K562 (cell line): Measurements from ENCODE around the gene ARRDC5. TPM values are rescaled to one million over a fixed set of nuclear protein-coding genes. Genes with fewer than 3 reads are reported as not detected.

ENCODE experiments used
- ARNT ChIP-seq, 2 experiments: fragments of 450-650 bp; IDR thresholded peaks; 2 replicates each; pipeline ENCODE4 v1.6.1; 2016; ENCODE audit warnings: mild to moderate bottlenecking in 1 of 2
- CAMTA2 ChIP-seq: fragments of 250-450 bp; sonication (Bioruptor Pico); conservative IDR thresholded peaks from 2 replicates; pipeline ENCODE4 v1.5.1; 2022
- CBFA2T2 ChIP-seq: fragments of 450-650 bp; conservative IDR thresholded peaks from 2 replicates; pipeline ENCODE4 v1.6.1; 2017; ENCODE audit warnings: mild to moderate bottlenecking
- EP400 ChIP-seq: fragments of 450-650 bp; IDR thresholded peaks from 2 replicates; pipeline ENCODE4 v1.6.1; 2017; ENCODE audit warnings: antibody characterized with exemption, mild to moderate bottlenecking, moderate library complexity
- FOXM1 ChIP-seq, 2 experiments: fragments of 450-650 bp in 1 of 2; sonication (generic) in 1 of 2; formaldehyde crosslinking in 1 of 2; IDR thresholded peaks; 2 replicates each; pipeline versions ENCODE4 v1.6.1 to v1.9.0; 2017 to 2022; ENCODE audit warnings: low read depth in 2 of 2, mild to moderate bottlenecking in 2 of 2, missing genetic modification reagents in 1 of 2, moderate library complexity in 1 of 2
- HLTF ChIP-seq: fragments of 450-650 bp; IDR thresholded peaks from 2 replicates; pipeline ENCODE4 v1.6.1; 2016
- LARP7 ChIP-seq: fragments of 450-650 bp; IDR thresholded peaks from 2 replicates; pipeline ENCODE4 v1.6.1; 2016
- MTA3 ChIP-seq: fragments of 450-650 bp; formaldehyde crosslinking; IDR thresholded peaks from 2 replicates; pipeline ENCODE4 v1.6.1; 2017; ENCODE audit warnings: mild to moderate bottlenecking, borderline replicate concordance
- POLR3G ChIP-seq: IDR thresholded peaks from 2 replicates; pipeline ENCODE4 v1.6.1; 2011; ENCODE audit not compliant: insufficient read length, insufficient replicate concordance; ENCODE audit errors: extremely low read depth
- RBFOX2 ChIP-seq: fragments of 200-400 bp; formaldehyde crosslinking; IDR thresholded peaks from 2 replicates; pipeline ENCODE4 v1.6.1; 2017; ENCODE audit warnings: low read depth, mild to moderate bottlenecking, low read length, moderate library complexity
- RCOR1 ChIP-seq, 2 experiments: IDR thresholded peaks; 2 replicates each; pipeline ENCODE4 v1.6.1; 2012; ENCODE audit warnings: low read depth in 2 of 2, low read length in 2 of 2, borderline replicate concordance in 1 of 2, improper control_type of control experiment in 1 of 2
- SMAD4 ChIP-seq: fragments of 250-450 bp; sonication (Bioruptor Pico); conservative IDR thresholded peaks from 2 replicates; pipeline ENCODE4 v1.8.0; 2021; ENCODE audit warnings: inconsistent platforms, mild to moderate bottlenecking, moderate library complexity
- SMARCA5 ChIP-seq: fragments of 450-650 bp; IDR thresholded peaks from 2 replicates; pipeline ENCODE4 v1.6.1; 2016
- TCF7L2 ChIP-seq: fragments of 150-350 bp; IDR thresholded peaks from 2 replicates; pipeline ENCODE4 v1.6.1; 2016; ENCODE audit warnings: low read depth, mild to moderate bottlenecking, low read length, moderate library complexity
- THAP12 ChIP-seq: fragments of 250-450 bp; sonication (Bioruptor Pico); IDR thresholded peaks from 2 replicates; pipeline ENCODE4 v1.9.0; 2021; ENCODE audit warnings: mild to moderate bottlenecking, inconsistent platforms
- TRIM28 ChIP-seq: fragments of 450-650 bp; IDR thresholded peaks from 2 replicates; pipeline ENCODE4 v1.6.1; 2017
- ZBTB7A ChIP-seq: IDR thresholded peaks from 2 replicates; pipeline ENCODE4 v1.6.1; 2011; ENCODE audit warnings: low read depth, mild to moderate bottlenecking, low read length, moderate library complexity, borderline replicate concordance; ENCODE audit not compliant: control insufficient read depth
- polyA plus RNA-seq, 8 experiments: library from polyadenylated mRNA; depleted of rRNA in 4 of 8; stranded (reverse) in 5 of 8; unstranded in 3 of 8; fragments of >200 nt; fragmentation: Nextera tagmentation in 2 of 8; fragmentation: Illumina TruSeq in 1 of 8; extraction: Ambion mirVana in 2 of 8; extraction: Trizol in 1 of 8; gene quantifications; 2 replicates each; pipeline versions ENCODE4 v1.2.1 to v1.2.3, GENCODE V29; 2011 to 2014; ENCODE audit warnings: inconsistent platforms in 1 of 8, missing spikeins in 1 of 8
- total RNA-seq, 7 experiments: library from RNA; depleted of rRNA in 6 of 7; stranded (reverse); fragments of >200 nt in 6 of 7; fragmentation: Illumina TruSeq in 2 of 7; extraction: Trizol in 2 of 7; gene quantifications; 2 replicates each; pipeline versions ENCODE4 v1.2.1 to v1.2.3, GENCODE V29; 2011 to 2021; ENCODE audit warnings: low replicate concordance in 1 of 7
- TF ChIP-seq, protein P1 (sequence below): fragments of 450-650 bp; IDR thresholded peaks from 2 replicates; pipeline ENCODE4 v1.6.1; 2016; ENCODE audit warnings: mild to moderate bottlenecking
- TF ChIP-seq, protein P2 (sequence below): IDR thresholded peaks from 2 replicates; pipeline ENCODE4 v1.6.1; 2011; ENCODE audit warnings: borderline replicate concordance, low read depth, mild to moderate bottlenecking, moderate library complexity, low read length; ENCODE audit not compliant: insufficient read depth, poor library complexity, severe bottlenecking

Gene ARRDC5
- total and polyA plus RNA-seq, 9 of the 15 experiments (the other 6 are each of a cell fraction or from before 2014, with no cell fraction given) = not detected

DNA sequence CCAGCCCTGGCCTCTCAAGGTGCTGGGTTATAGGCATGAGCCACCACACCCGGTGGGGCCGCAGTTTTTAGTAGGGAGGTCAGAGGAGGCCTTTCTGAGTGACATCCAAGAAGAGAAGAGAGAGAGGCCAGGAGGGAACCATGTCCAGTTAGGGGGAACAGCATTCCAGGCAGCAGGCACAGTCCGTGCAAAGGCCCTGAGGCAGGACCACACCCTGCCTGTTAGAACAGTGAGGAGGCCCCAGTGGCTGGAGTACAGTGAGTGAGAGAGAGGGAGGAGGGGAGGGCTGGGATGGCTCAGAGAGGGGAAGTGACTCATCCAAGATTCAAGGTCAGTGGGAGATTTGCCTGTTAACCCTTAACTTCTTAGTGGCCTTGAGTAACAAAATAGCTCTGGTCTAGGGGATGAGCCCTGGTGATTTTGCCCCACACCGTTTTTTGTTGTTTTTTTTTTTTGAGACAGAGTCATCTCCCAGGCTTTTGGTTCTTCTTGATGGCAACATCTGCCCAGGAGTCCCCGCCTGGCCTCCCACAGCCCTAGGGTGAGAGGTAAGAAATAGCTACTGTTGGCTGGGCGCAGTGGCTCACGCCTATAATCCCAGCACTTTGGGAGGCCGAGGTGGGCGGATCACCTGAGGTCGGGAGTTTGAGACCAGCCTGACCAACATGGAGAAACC lies 32.5 kb downstream of the ARRDC5 start (continued):
- TF ChIP-seq RCOR1 (IDR thresholded peaks at IDR 0.05; ENCODE audit: borderline replicate concordance in 1 of 2, low read depth in 2 of 2, low read length in 2 of 2) (peak; percentile 92 to 99), FOXM1 (IDR thresholded peaks at IDR 0.05; ENCODE audit: low read depth) (peak; percentile 62), FOXM1 (CRISPR knock-in tag; IDR thresholded peaks at IDR 0.05; ENCODE audit: low read depth) (no peak), CBFA2T2 (no peak), SMAD4 (CRISPR knock-in tag) (peak; percentile 73), EP400 (peak; percentile 78), LARP7 (peak; percentile 38; the same call in 1 of the 2 replicates), ARNT (IDR thresholded peaks at IDR 0.05) (peak; percentile 47 to 93; a peak in 2 of 4 replicates), MTA3 (peak; percentile 51; the same call in 1 of the 2 replicates), THAP12 (CRISPR knock-in tag) (peak; percentile 48; the same call in 1 of the 2 replicates), SMARCA5 (peak; percentile 100), RBFOX2 (no peak), POLR3G (no peak), CAMTA2 (CRISPR knock-in tag) (no peak), TCF7L2 (peak; percentile 31; the same call in 1 of the 2 replicates), HLTF (peak; percentile 83), ZBTB7A (peak; percentile 75), TRIM28 (peak; percentile 93)
- TF ChIP-seq, protein P1, sequence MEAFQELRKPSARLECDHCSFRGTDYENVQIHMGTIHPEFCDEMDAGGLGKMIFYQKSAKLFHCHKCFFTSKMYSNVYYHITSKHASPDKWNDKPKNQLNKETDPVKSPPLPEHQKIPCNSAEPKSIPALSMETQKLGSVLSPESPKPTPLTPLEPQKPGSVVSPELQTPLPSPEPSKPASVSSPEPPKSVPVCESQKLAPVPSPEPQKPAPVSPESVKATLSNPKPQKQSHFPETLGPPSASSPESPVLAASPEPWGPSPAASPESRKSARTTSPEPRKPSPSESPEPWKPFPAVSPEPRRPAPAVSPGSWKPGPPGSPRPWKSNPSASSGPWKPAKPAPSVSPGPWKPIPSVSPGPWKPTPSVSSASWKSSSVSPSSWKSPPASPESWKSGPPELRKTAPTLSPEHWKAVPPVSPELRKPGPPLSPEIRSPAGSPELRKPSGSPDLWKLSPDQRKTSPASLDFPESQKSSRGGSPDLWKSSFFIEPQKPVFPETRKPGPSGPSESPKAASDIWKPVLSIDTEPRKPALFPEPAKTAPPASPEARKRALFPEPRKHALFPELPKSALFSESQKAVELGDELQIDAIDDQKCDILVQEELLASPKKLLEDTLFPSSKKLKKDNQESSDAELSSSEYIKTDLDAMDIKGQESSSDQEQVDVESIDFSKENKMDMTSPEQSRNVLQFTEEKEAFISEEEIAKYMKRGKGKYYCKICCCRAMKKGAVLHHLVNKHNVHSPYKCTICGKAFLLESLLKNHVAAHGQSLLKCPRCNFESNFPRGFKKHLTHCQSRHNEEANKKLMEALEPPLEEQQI = peak; percentile 80
- TF ChIP-seq, protein P2, sequence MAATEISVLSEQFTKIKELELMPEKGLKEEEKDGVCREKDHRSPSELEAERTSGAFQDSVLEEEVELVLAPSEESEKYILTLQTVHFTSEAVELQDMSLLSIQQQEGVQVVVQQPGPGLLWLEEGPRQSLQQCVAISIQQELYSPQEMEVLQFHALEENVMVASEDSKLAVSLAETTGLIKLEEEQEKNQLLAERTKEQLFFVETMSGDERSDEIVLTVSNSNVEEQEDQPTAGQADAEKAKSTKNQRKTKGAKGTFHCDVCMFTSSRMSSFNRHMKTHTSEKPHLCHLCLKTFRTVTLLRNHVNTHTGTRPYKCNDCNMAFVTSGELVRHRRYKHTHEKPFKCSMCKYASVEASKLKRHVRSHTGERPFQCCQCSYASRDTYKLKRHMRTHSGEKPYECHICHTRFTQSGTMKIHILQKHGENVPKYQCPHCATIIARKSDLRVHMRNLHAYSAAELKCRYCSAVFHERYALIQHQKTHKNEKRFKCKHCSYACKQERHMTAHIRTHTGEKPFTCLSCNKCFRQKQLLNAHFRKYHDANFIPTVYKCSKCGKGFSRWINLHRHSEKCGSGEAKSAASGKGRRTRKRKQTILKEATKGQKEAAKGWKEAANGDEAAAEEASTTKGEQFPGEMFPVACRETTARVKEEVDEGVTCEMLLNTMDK = no peak
